Osteoblast (primary cell): Measurements from ENCODE around the gene SHTN1. TPM values are rescaled to one million over a fixed set of nuclear protein-coding genes. Genes with fewer than 3 reads are reported as not detected.

Source experiments
- DNase-seq: peaks from one replicate; pipeline ENCODE4 v3.0.0; 2011; ENCODE audit warnings: low spot score, mixed read lengths; ENCODE audit not compliant: insufficient read length; ENCODE audit errors: missing footprints
- H2AFZ ChIP-seq: 2 replicates; pipeline ENCODE4 v1.6.0; 2011; ENCODE audit warnings: mild to moderate bottlenecking, low read length
- H3K27ac ChIP-seq: 2 replicates; pipeline ENCODE4 v1.5.1; 2011; ENCODE audit warnings: mild to moderate bottlenecking, low read depth, low read length, moderate library complexity
- H3K27me3 ChIP-seq: 2 replicates; pipeline ENCODE4 v1.6.0; 2012; ENCODE audit warnings: mild to moderate bottlenecking, control low read depth, inconsistent platforms, low read length, moderate library complexity; ENCODE audit not compliant: insufficient read depth
- H3K36me3 ChIP-seq: 2 replicates; pipeline ENCODE4 v1.5.1; 2011; ENCODE audit warnings: mild to moderate bottlenecking, low read length, control low read depth, moderate library complexity; ENCODE audit not compliant: insufficient read depth
- H3K4me1 ChIP-seq: 2 replicates; pipeline ENCODE4 v1.5.1; 2011; ENCODE audit warnings: mild to moderate bottlenecking, low read length, control low read depth, moderate library complexity; ENCODE audit not compliant: insufficient read depth
- H3K4me2 ChIP-seq: 2 replicates; pipeline ENCODE4 v1.6.0; 2011; ENCODE audit warnings: mild to moderate bottlenecking, low read length; ENCODE audit not compliant: insufficient read depth
- H3K4me3 ChIP-seq: fragments of 200-600 bp; sonication (generic); 3 replicates; pipeline ENCODE4 v1.5.1; 2012; ENCODE audit warnings: mild to moderate bottlenecking, low read length, inconsistent platforms; ENCODE audit not compliant: insufficient read depth
- H3K79me2 ChIP-seq: 2 replicates; pipeline ENCODE4 v1.6.0; 2012; ENCODE audit warnings: mild to moderate bottlenecking, low read length, control low read depth, inconsistent platforms; ENCODE audit not compliant: insufficient read depth
- H3K9me3 ChIP-seq: 2 replicates; pipeline ENCODE4 v1.5.1; 2011; ENCODE audit warnings: low read depth, low read length, control low read depth
- H4K20me1 ChIP-seq: 2 replicates; pipeline ENCODE4 v1.6.0; 2012; ENCODE audit warnings: mild to moderate bottlenecking, low read length, control low read depth; ENCODE audit not compliant: insufficient read depth
- CTCF ChIP-seq: IDR thresholded peaks from 2 replicates; pipeline ENCODE4 v1.5.1; 2011; ENCODE audit warnings: mild to moderate bottlenecking, low read depth, low read length, moderate library complexity; ENCODE audit errors: extremely low read depth
- total RNA-seq: library from RNA; depleted of rRNA; stranded (reverse); fragments of >200 nt; gene quantifications from 2 replicates; pipeline ENCODE4 v1.2.3, GENCODE V29; 2012

Gene SHTN1
- total RNA-seq, 1 donor, result 2.2 TPM

DNA sequence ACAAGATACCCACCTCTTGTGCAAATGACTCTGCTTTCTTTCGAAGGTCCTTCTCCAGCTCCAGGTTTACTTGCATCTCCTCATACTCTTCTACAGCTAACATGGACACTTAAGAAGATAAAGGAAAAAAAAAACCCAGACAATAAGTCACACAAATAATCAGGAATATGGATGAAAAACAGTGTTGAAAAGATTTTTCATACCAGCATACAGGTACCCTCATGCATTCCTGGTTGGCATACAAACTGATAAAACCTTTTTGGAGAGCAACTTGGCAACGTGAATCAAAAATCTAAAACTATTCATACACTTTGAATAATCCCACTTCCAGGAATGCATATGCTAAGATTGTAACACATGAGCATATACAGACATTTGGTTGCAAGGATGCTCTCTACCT, 60.1 kb downstream of the SHTN1 start:
- no peak for TF ChIP-seq CTCF
- H3K36me3 ChIP-seq, result no peaks in the 10 kb centered on the region

GRCh38 chr10:116931806-116932205, 73.2 kb downstream of the SHTN1 start:
- Histone ChIP-seq H3K4me2 (no peak overlapping the region), H3K9me3 (no peaks in the 10 kb centered on the region), H3K4me1 (no peaks in the 10 kb centered on the region), H3K79me2 (no peaks in the 10 kb centered on the region), H3K36me3 (no peaks in the 10 kb centered on the region), H3K27me3 (no peaks in the 10 kb centered on the region), H3K4me3 (no peak overlapping the region), H4K20me1 (no peaks in the 10 kb centered on the region), H2AFZ (no peak overlapping the region), H3K27ac (no peak overlapping the region)
- no peak for TF ChIP-seq CTCF
- peak; percentile 8 for DNase-seq

More for the DNA sequence above, 60.1 kb downstream of the SHTN1 start:
- Histone ChIP-seq H3K9me3 (no peaks in the 10 kb centered on the region), H3K27me3 (no peaks in the 10 kb centered on the region), H3K4me1 (peaks cover 12% of the 10 kb centered on the region), H4K20me1 (no peaks in the 10 kb centered on the region), H3K4me3 (no peak overlapping the region), H3K27ac (no peak overlapping the region), H3K79me2 (no peaks in the 10 kb centered on the region), H2AFZ (no peak overlapping the region), H3K4me2 (no peak overlapping the region)
- DNase-seq, result peak; percentile 51

DNA sequence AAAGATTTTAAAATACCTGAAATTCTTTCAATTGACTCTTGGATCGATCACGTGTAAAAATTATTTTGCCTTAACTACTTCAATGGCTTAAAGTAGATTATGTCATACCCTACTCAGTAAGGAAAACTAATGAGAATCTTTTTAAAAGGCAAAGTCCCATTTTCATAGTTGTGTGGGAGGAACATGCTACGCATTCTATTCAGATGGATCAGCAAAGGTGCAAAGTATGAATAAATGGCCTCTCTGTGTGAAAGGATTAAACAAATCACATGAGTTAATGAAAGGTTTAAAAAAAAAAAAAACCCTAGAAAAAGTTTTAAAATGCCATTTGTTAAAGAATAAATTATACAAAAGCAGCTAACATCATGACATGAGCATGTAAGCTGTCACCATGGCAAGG, 78.6 kb downstream of the SHTN1 start:
- Histone ChIP-seq H3K79me2 (no peaks in the 10 kb centered on the region), H4K20me1 (no peaks in the 10 kb centered on the region), H2AFZ (no peak overlapping the region), H3K4me2 (no peak overlapping the region), H3K27ac (no peak overlapping the region), H3K27me3 (no peaks in the 10 kb centered on the region), H3K4me1 (no peaks in the 10 kb centered on the region), H3K4me3 (no peak overlapping the region), H3K36me3 (no peaks in the 10 kb centered on the region), H3K9me3 (no peaks in the 10 kb centered on the region)
- DNase-seq, result no peak
- TF ChIP-seq CTCF, result no peak

- TF ChIP-seq CTCF, result no peak
- no peaks in the 10 kb centered on the region for H3K36me3 ChIP-seq
- no peaks in the 10 kb centered on the region for H3K79me2 ChIP-seq
- no peaks in the 10 kb centered on the region for H3K4me1 ChIP-seq
- no peaks in the 10 kb centered on the region for H3K27me3 ChIP-seq
- H2AFZ ChIP-seq, result no peak overlapping the region
- DNase-seq, result no peak
- H4K20me1 ChIP-seq, result no peaks in the 10 kb centered on the region
- H3K9me3 ChIP-seq, result no peaks in the 10 kb centered on the region
- H3K27ac ChIP-seq, result no peak overlapping the region
- H3K4me3 ChIP-seq, result no peak overlapping the region
- H3K4me2 ChIP-seq, result no peak overlapping the region
Measured at GRCh38 chr10:116925056-116925455, 79.9 kb downstream of the SHTN1 start.
